Activated naive CD4-positive, alpha-beta T cell treated with anti-CD3 and anti-CD28 coated beads for 36 hours (primary cell): ENCODE results near the gene CEP44. TPM values are rescaled to one million over a fixed set of nuclear protein-coding genes. Genes with fewer than 3 reads are reported as not detected.
"Not testable (repeated sequence)": the region's sequence is repeated elsewhere in the genome, so short reads cannot be mapped to it uniquely, and the experiment has no call there.

ENCODE experiments used
- CTCF ChIA-PET: fragments of 350-600 bp; sonication (Branson Sonifier 250); formaldehyde crosslinking; loops from one replicate; lab custom pipeline; 2021; ENCODE audit warnings: antibody characterized with exemption; lab: Charles Lee
- DNase-seq: peaks from one replicate; pipeline ENCODE4 v3.0.0-alpha.2; 2020
- H3K27ac Mint-ChIP-seq: one replicate; pipeline ENCODE4 v1.8.0; 2021; ENCODE audit warnings: mild to moderate bottlenecking, mixed read lengths
- H3K27me3 Mint-ChIP-seq: one replicate; pipeline ENCODE4 v1.8.0; 2021; ENCODE audit warnings: low read depth, mixed read lengths
- H3K36me3 Mint-ChIP-seq: one replicate; pipeline ENCODE4 v1.8.0; 2021; ENCODE audit warnings: low read depth, mixed read lengths
- H3K4me1 Mint-ChIP-seq: one replicate; pipeline ENCODE4 v1.8.0; 2021; ENCODE audit warnings: low read depth, mixed read lengths
- H3K4me3 Mint-ChIP-seq: one replicate; pipeline ENCODE4 v1.8.0; 2021; ENCODE audit warnings: mild to moderate bottlenecking, moderate library complexity, mixed read lengths
- H3K9me3 Mint-ChIP-seq: one replicate; pipeline ENCODE4 v1.8.0; 2021; ENCODE audit warnings: mixed read lengths
- intact Hi-C: fragments of 100-400 bp; cut with micrococcal nuclease; formaldehyde crosslinking; loops from one replicate; pipeline ENCODE4 v1.15.1; 2023
- total RNA-seq, 2 experiments: library from RNA; stranded (reverse); gene quantifications; one replicate each; pipeline ENCODE4 v1.2.3, GENCODE V29; 2021

The CEP44 gene
- total RNA-seq, 2 experiments from 2014 or later = 41.2 to 41.4 TPM

DNA sequence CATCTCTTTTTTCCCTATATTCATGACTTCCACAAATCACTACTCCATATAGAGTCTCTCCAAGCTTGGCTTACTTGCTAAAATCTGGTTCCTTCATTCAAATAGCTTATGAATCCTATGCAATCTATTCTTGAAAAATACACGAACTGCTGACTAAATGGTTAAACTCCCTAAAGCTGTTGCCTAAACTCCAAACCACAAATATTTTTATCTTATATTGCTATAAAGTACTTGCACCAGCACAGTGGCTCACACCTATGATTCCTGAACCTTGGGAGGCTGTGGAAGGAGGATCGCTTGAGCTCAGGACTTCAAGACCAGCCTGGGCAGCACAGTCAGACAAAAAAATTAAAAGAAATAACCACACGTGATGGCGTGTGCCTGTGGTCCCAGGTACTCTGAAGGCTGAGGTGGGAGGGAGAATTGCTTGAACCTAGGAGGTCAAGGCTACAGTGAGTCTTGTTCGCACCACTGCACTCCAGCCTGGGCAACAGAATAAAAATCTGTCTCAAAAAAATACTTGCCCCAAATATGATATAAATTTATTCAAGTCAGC lies 2.5 kb upstream of the CEP44 start:
- Mint-ChIP-seq H3K36me3 (peaks cover 18% of the 10 kb centered on the region), H3K4me3 (no peak overlapping the region), H3K4me1 (peaks cover 53% of the 10 kb centered on the region), H3K27me3 (no peaks in the 10 kb centered on the region), H3K27ac (no peak overlapping the region), H3K9me3 (no peaks in the 10 kb centered on the region)
- CTCF ChIA-PET = no interaction called here
- intact Hi-C loops = loop anchor here (5.0 to 10.0 kb wide), 3 partner anchors 776 to 1114 kb away; partner anchors contain the start of gene GALNT7
- DNase-seq = no peak

GRCh38 chr4:174281901-174282300 lies 1.8 kb upstream of the CEP44 start:
- peak overlapping the region; percentile 98 for H3K4me3 Mint-ChIP-seq
- CTCF ChIA-PET = no interaction called here
- H3K27me3 Mint-ChIP-seq = no peaks in the 10 kb centered on the region
- H3K27ac Mint-ChIP-seq = no peak overlapping the region
- no peak for DNase-seq
- no peaks in the 10 kb centered on the region for H3K9me3 Mint-ChIP-seq
- H3K36me3 Mint-ChIP-seq = peaks cover 19% of the 10 kb centered on the region
- intact Hi-C loops = loop anchor here (2.0 to 10.0 kb wide), 6 partner anchors 23 to 1913 kb away; partner anchors contain the start of genes GALNT7 and SPATA4
- H3K4me1 Mint-ChIP-seq = peaks cover 54% of the 10 kb centered on the region

GRCh38 chr4:174282836-174283506 lies 740 bp upstream of the CEP44 start:
- Mint-ChIP-seq H3K4me3 (peak overlapping the region; percentile 98), H3K4me1 (peaks cover 55% of the 10 kb centered on the region), H3K27me3 (no peaks in the 10 kb centered on the region), H3K27ac (peak overlapping the region; percentile 99), H3K9me3 (no peaks in the 10 kb centered on the region), H3K36me3 (peaks cover 22% of the 10 kb centered on the region)
- intact Hi-C loops = loop anchor here (1.0 to 10.0 kb wide), 10 partner anchors 8 to 1912 kb away; partner anchors contain the start of genes GALNT7, HMGB2 and SPATA4
- CTCF ChIA-PET = no interaction called here
- DNase-seq = peak; percentile 87

DNA sequence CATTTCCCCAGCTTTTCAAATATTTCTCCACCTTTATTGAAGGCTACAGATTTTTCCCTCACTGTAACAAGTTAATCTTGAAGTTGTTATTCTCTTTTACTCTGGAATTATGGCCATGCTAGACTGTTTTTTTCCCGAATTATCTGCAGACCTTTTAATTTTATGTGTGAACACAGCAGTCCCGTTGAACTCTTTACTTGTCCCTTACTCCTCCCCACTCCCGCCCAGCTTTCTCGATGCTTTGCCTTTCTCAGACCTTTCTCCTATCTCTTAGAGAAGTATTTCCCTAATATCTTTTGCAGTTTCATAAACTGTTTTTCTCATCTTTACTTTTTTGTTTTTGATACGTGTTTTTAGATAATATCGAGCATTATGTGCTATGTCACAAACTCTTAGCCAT lies 776 bp downstream of the CEP44 start:
- Mint-ChIP-seq H3K27ac (peak overlapping the region; percentile 99), H3K36me3 (peaks cover 16% of the 10 kb centered on the region), H3K9me3 (no peaks in the 10 kb centered on the region), H3K4me1 (peaks cover 51% of the 10 kb centered on the region), H3K4me3 (peak overlapping the region; percentile 98), H3K27me3 (no peaks in the 10 kb centered on the region)
- CTCF ChIA-PET = no interaction called here
- DNase-seq = no peak
- intact Hi-C loops = loop anchor here (5.0 to 10.0 kb wide), 3 partner anchors 780 to 1117 kb away; partner anchors contain the start of gene GALNT7

GRCh38 chr4:174286870-174287269 lies 3.2 kb downstream of the CEP44 start:
- CTCF ChIA-PET = interaction anchor here (0.7 kb wide), 1 partner anchor 17 kb away, joined by 3 read pairs; no protein-coding TSS in a partner anchor
- H3K27ac Mint-ChIP-seq = no peak overlapping the region
- H3K9me3 Mint-ChIP-seq = peaks cover 4% of the 10 kb centered on the region
- no peaks in the 10 kb centered on the region for H3K27me3 Mint-ChIP-seq
- peaks cover 16% of the 10 kb centered on the region for H3K36me3 Mint-ChIP-seq
- peaks cover 38% of the 10 kb centered on the region for H3K4me1 Mint-ChIP-seq
- intact Hi-C loops = loop anchor here (10.0 kb wide), 1 partner anchor 782 kb away; no protein-coding TSS in a partner anchor
- DNase-seq = no peak
- H3K4me3 Mint-ChIP-seq = no peak overlapping the region

GRCh38 chr4:174292473-174292872 lies 8.8 kb downstream of the CEP44 start:
- Mint-ChIP-seq H3K27ac (no peak overlapping the region), H3K36me3 (peaks cover 33% of the 10 kb centered on the region), H3K27me3 (no peaks in the 10 kb centered on the region), H3K9me3 (peaks cover 18% of the 10 kb centered on the region), H3K4me1 (peaks cover 16% of the 10 kb centered on the region), H3K4me3 (no peak overlapping the region)
- CTCF ChIA-PET = no interaction called here
- intact Hi-C loops = no loop called here
- no peak for DNase-seq

GRCh38 chr4:174294641-174295040 lies 10.9 kb downstream of the CEP44 start:
- H3K4me1 Mint-ChIP-seq, H3K4me3 Mint-ChIP-seq, DNase-seq, CTCF ChIA-PET, H3K27ac Mint-ChIP-seq, intact Hi-C loops, H3K27me3 Mint-ChIP-seq: not testable (repeated sequence)
- Mint-ChIP-seq H3K9me3 (peaks cover 18% of the 10 kb centered on the region), H3K36me3 (peaks cover 41% of the 10 kb centered on the region)

- H3K27ac Mint-ChIP-seq, H3K4me1 Mint-ChIP-seq, H3K4me3 Mint-ChIP-seq, intact Hi-C loops, CTCF ChIA-PET, DNase-seq, H3K27me3 Mint-ChIP-seq: not testable (repeated sequence)
- Mint-ChIP-seq H3K9me3 (peaks cover 18% of the 10 kb centered on the region), H3K36me3 (peaks cover 46% of the 10 kb centered on the region)
Measured at GRCh38 chr4:174295142-174295541, 11.4 kb downstream of the CEP44 start.

DNA sequence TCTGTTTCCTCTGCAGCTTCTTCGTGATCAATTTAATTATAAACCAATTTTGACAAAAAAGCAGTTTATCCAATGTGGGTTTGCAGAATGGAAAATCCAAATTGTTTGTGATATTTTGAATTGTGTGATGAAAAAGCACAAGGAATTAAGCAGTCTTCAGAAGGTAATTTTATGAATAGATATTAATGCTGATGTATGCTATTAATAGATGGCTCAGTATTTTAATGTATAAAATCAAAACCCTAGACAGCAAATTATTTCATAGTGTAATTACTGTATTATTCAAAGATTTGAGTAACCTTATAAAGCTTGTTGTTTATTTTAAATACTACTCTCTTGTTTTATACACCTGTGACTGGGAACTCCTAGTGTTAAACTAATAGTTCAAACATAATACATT lies 20.0 kb downstream of the CEP44 start:
- Mint-ChIP-seq H3K9me3 (no peaks in the 10 kb centered on the region), H3K36me3 (peaks cover 37% of the 10 kb centered on the region), H3K4me1 (peaks cover 2% of the 10 kb centered on the region), H3K27me3 (no peaks in the 10 kb centered on the region), H3K4me3 (no peak overlapping the region), H3K27ac (no peak overlapping the region)
- intact Hi-C loops = no loop called here
- no peak for DNase-seq
- CTCF ChIA-PET = interaction anchor here (0.7 to 0.8 kb wide), 2 partner anchors 15 to 600 kb away, joined by 3 read pairs; no protein-coding TSS in a partner anchor

GRCh38 chr4:174304664-174305063 lies 21.0 kb downstream of the CEP44 start:
- intact Hi-C loops = no loop called here
- no peak for DNase-seq
- CTCF ChIA-PET = no interaction called here
- H3K36me3 Mint-ChIP-seq = peaks cover 34% of the 10 kb centered on the region
- peaks cover 2% of the 10 kb centered on the region for H3K4me1 Mint-ChIP-seq
- H3K27me3 Mint-ChIP-seq = no peaks in the 10 kb centered on the region
- no peaks in the 10 kb centered on the region for H3K9me3 Mint-ChIP-seq
- H3K27ac Mint-ChIP-seq = no peak overlapping the region
- H3K4me3 Mint-ChIP-seq = no peak overlapping the region

DNA sequence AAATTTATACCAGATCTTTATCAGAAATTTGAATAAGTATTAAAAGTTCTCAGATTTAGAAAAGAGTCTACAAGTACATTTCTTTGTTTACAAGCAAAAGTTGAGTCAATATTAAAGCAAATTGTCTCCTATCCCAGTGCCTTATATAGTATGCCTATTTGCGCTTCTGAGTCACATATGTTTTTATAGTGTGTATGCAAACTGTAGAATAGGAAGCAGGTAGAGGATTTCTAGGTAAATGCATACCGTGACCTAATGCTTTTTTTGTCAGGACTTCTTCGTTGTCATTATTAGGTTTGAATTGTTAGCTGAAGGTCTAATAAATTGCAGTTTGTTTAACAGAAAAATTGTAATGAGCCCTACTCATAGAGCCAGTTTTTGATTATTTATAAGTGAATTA lies 22.2 kb downstream of the CEP44 start:
- Mint-ChIP-seq H3K27me3 (no peaks in the 10 kb centered on the region), H3K9me3 (no peaks in the 10 kb centered on the region), H3K36me3 (peaks cover 25% of the 10 kb centered on the region), H3K4me1 (no peaks in the 10 kb centered on the region), H3K27ac (no peak overlapping the region), H3K4me3 (no peak overlapping the region)
- CTCF ChIA-PET = no interaction called here
- DNase-seq = no peak
- intact Hi-C loops = no loop called here

DNA sequence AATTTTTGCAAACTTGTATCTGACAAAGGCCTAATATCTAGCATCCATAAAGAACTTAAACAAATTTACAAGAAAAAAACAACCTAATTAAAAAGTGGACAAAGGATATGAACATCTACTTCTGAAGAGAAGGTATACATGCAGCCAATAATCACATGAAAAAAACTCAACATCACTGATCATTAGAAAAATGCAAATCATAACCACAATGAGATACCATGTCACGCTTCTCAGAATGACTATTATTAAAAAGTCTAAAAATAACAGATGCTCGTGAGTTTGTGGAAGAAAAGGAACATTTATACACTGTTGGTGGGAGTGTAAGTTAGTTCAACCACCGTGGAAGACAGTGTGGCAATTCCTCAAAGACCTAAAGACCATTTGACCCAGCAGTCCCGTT lies 24.0 kb downstream of the CEP44 start:
- DNase-seq = no peak
- Mint-ChIP-seq H3K36me3 (peaks cover 27% of the 10 kb centered on the region), H3K4me1 (no peaks in the 10 kb centered on the region), H3K27me3 (no peaks in the 10 kb centered on the region), H3K9me3 (no peaks in the 10 kb centered on the region), H3K27ac (no peak overlapping the region), H3K4me3 (no peak overlapping the region)
- CTCF ChIA-PET = no interaction called here
- intact Hi-C loops = no loop called here

- Mint-ChIP-seq H3K27ac (no peak overlapping the region), H3K4me3 (no peak overlapping the region), H3K4me1 (no peaks in the 10 kb centered on the region), H3K27me3 (no peaks in the 10 kb centered on the region), H3K9me3 (no peaks in the 10 kb centered on the region), H3K36me3 (peaks cover 20% of the 10 kb centered on the region)
- DNase-seq = no peak
- intact Hi-C loops = no loop called here
- CTCF ChIA-PET = no interaction called here
Measured at GRCh38 chr4:174312993-174313392, 29.3 kb downstream of the CEP44 start.
